K562 (cell line): ENCODE measurements around the gene TEX54. TPM values are rescaled to one million over a fixed set of nuclear protein-coding genes. Genes with fewer than 3 reads are reported as not detected.

ENCODE experiments used
- ARID1B ChIP-seq: fragments of 450-650 bp; IDR thresholded peaks from 2 replicates; pipeline ENCODE4 v1.6.1; 2016; ENCODE audit warnings: antibody characterized with exemption, mild to moderate bottlenecking, inconsistent platforms
- ATF1 ChIP-seq, 2 experiments: fragments of 450-650 bp in 1 of 2; IDR thresholded peaks; 2 replicates each; pipeline ENCODE4 v1.6.1; 2016; ENCODE audit warnings: missing compliant biosample characterization in 1 of 2, missing genetic modification characterization in 1 of 2
- CBX1 ChIP-seq: sonication (generic); IDR thresholded peaks from 2 replicates; pipeline ENCODE4 v1.6.1; 2016; ENCODE audit warnings: antibody characterized with exemption, low read depth, mild to moderate bottlenecking
- FOXA3 ChIP-seq, 2 experiments: fragments of 450-650 bp in 1 of 2; sonication (generic) in 1 of 2; formaldehyde crosslinking; IDR thresholded peaks in 1 of 2; conservative IDR thresholded peaks in 1 of 2; 2 replicates each; pipeline versions ENCODE4 v1.4.0 to v1.8.0; 2020 to 2022; ENCODE audit warnings: mild to moderate bottlenecking in 2 of 2, missing genetic modification reagents in 1 of 2
- HEY1 ChIP-seq: fragments of 250-450 bp; sonication (Bioruptor Pico); IDR thresholded peaks from 2 replicates; pipeline ENCODE4 v1.5.0; 2020; ENCODE audit warnings: mild to moderate bottlenecking, moderate library complexity, borderline replicate concordance
- MCM5 ChIP-seq: fragments of 450-650 bp; IDR thresholded peaks from 2 replicates; pipeline ENCODE4 v1.6.1; 2016; ENCODE audit warnings: low read depth
- NFE2L1 ChIP-seq: fragments of 450-650 bp; IDR thresholded peaks from 2 replicates; pipeline ENCODE4 v1.6.1; 2016; ENCODE audit warnings: missing genetic modification characterization, low read depth, mild to moderate bottlenecking, missing compliant biosample characterization, moderate library complexity, borderline replicate concordance
- NUFIP1 ChIP-seq: fragments of 450-650 bp; IDR thresholded peaks from 2 replicates; pipeline ENCODE4 v1.6.1; 2018; ENCODE audit not compliant: partially characterized antibody
- SIN3B ChIP-seq: fragments of 450-650 bp; IDR thresholded peaks from 2 replicates; pipeline ENCODE4 v1.6.1; 2017; ENCODE audit warnings: low read depth, mild to moderate bottlenecking, moderate library complexity
- SMARCB1 ChIP-seq: IDR thresholded peaks from 2 replicates; pipeline ENCODE4 v1.6.1; 2011; ENCODE audit warnings: improper control_type of control experiment, low read depth; ENCODE audit not compliant: insufficient read length
- SNIP1 ChIP-seq: fragments of 450-650 bp; IDR thresholded peaks from 2 replicates; pipeline ENCODE4 v1.7.1; 2017; ENCODE audit warnings: low read depth, mild to moderate bottlenecking
- TAF15 ChIP-seq: fragments of 200-400 bp; formaldehyde crosslinking; IDR thresholded peaks from 2 replicates; pipeline ENCODE4 v1.6.1; 2017; ENCODE audit warnings: mild to moderate bottlenecking, low read depth, low read length, moderate library complexity
- TSC22D4 ChIP-seq: fragments of 450-650 bp; IDR thresholded peaks from 2 replicates; pipeline ENCODE4 v1.6.1; 2016; ENCODE audit warnings: missing genetic modification characterization, missing biosample characterization, control low read depth
- UBTF ChIP-seq, 2 experiments: IDR thresholded peaks; 2 replicates each; pipeline ENCODE4 v1.6.1; 2012; ENCODE audit warnings: improper control_type of control experiment in 2 of 2, low read depth in 2 of 2, low read length in 2 of 2, borderline replicate concordance in 1 of 2
- ZFX ChIP-seq: sonication (generic); formaldehyde crosslinking; IDR thresholded peaks from 2 replicates; pipeline ENCODE4 v1.8.0; 2022; ENCODE audit warnings: mild to moderate bottlenecking, missing genetic modification reagents, moderate library complexity
- ZNF41 ChIP-seq: fragments of 250-450 bp; sonication (Bioruptor Pico); conservative IDR thresholded peaks from 2 replicates; pipeline ENCODE4 v1.4.0; 2020; ENCODE audit warnings: mild to moderate bottlenecking
- ZNF668 ChIP-seq: fragments of 250-450 bp; sonication (Bioruptor Pico); IDR thresholded peaks from 2 replicates; pipeline ENCODE4 v1.8.0; 2022; ENCODE audit warnings: mild to moderate bottlenecking, inconsistent platforms
- ZNF75A ChIP-seq: fragments of 450-650 bp; formaldehyde crosslinking; IDR thresholded peaks from 2 replicates; pipeline ENCODE4 v1.4.0; 2020; ENCODE audit warnings: mild to moderate bottlenecking
- ZNF764 ChIP-seq: fragments of 250-450 bp; sonication (Bioruptor Pico); IDR thresholded peaks from 2 replicates; pipeline ENCODE4 v1.4.0; 2020; ENCODE audit warnings: low read depth, mild to moderate bottlenecking, moderate library complexity
- polyA plus RNA-seq, 8 experiments: library from polyadenylated mRNA; depleted of rRNA in 4 of 8; stranded (reverse) in 5 of 8; unstranded in 3 of 8; fragments of >200 nt; fragmentation: Nextera tagmentation in 2 of 8; fragmentation: Illumina TruSeq in 1 of 8; extraction: Ambion mirVana in 2 of 8; extraction: Trizol in 1 of 8; gene quantifications; 2 replicates each; pipeline versions ENCODE4 v1.2.1 to v1.2.3, GENCODE V29; 2011 to 2014; ENCODE audit warnings: inconsistent platforms in 1 of 8, missing spikeins in 1 of 8
- total RNA-seq, 7 experiments: library from RNA; depleted of rRNA in 6 of 7; stranded (reverse); fragments of >200 nt in 6 of 7; fragmentation: Illumina TruSeq in 2 of 7; extraction: Trizol in 2 of 7; gene quantifications; 2 replicates each; pipeline versions ENCODE4 v1.2.1 to v1.2.3, GENCODE V29; 2011 to 2021; ENCODE audit warnings: low replicate concordance in 1 of 7
- TF ChIP-seq, protein P1 (sequence below): fragments of 250-450 bp; sonication (Bioruptor Pico); IDR thresholded peaks from 2 replicates; pipeline ENCODE4 v1.8.0; 2022; ENCODE audit warnings: inconsistent platforms
- TF ChIP-seq, protein P2 (sequence below): sonication (generic); formaldehyde crosslinking; IDR thresholded peaks from 2 replicates; pipeline ENCODE4 v1.8.1; 2023; ENCODE audit warnings: mild to moderate bottlenecking, missing genetic modification reagents
- TF ChIP-seq, protein P3 (sequence below): sonication (generic); formaldehyde crosslinking; IDR thresholded peaks from 2 replicates; pipeline ENCODE4 v1.8.0; 2022; ENCODE audit warnings: mild to moderate bottlenecking, low read depth, missing genetic modification reagents

Gene TEX54
- total and polyA plus RNA-seq, 9 of the 15 experiments (the other 6 are each of a cell fraction or from before 2014, with no cell fraction given): not detected

DNA sequence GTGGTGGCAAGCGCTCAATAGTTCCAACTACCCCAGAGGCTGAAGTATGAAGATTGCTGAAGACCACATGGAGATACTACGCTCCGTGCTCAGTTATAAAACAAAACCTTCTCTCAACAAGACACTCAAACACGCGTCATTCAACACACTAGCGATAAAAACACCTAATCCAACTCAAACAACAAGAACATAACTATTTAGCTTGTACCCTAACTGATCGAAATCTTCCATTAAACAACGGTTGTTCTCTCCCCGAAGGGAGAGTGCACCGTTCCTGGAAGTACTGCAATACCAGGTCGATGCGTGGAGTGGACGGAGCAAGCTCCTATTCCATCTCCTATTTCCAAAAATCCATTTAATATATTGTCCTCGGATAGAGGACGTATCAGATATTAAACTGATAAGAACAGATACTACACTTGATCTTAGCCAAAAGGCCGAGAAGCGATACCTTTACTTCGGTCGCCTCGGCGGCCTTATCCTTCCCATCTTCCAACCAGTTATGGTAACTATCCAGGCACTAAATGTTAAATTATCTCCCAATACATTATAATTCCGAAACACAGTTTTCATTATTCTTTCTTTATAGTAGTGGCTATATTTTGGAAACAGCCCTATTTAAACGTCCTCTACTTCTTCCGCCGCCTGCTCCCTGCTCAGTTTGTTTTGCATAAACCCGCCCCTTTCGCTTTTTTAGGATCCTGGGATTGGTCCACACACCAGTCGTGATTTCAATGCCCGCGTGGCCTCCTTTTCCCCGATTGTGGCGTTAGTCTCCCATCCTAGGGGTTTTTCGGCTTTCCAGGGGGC is 8.9 kb upstream of the TEX54 start (continued):
- TF ChIP-seq, protein P1, sequence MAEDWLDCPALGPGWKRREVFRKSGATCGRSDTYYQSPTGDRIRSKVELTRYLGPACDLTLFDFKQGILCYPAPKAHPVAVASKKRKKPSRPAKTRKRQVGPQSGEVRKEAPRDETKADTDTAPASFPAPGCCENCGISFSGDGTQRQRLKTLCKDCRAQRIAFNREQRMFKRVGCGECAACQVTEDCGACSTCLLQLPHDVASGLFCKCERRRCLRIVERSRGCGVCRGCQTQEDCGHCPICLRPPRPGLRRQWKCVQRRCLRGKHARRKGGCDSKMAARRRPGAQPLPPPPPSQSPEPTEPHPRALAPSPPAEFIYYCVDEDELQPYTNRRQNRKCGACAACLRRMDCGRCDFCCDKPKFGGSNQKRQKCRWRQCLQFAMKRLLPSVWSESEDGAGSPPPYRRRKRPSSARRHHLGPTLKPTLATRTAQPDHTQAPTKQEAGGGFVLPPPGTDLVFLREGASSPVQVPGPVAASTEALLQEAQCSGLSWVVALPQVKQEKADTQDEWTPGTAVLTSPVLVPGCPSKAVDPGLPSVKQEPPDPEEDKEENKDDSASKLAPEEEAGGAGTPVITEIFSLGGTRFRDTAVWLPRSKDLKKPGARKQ (CRISPR knock-in tag): no peak
- TF ChIP-seq ZNF764 (peak; percentile 98), NUFIP1 (peak; percentile 99), NFE2L1 (tag) (no peak), ZFX (peak; percentile 21; the same call in 1 of the 2 replicates), ARID1B (peak; percentile 84), UBTF (IDR thresholded peaks at IDR 0.05; ENCODE audit: borderline replicate concordance in 1 of 2, low read depth in 2 of 2, low read length in 2 of 2) (no peak), ZNF41 (peak; percentile 97), SNIP1 (peak; percentile 79), TSC22D4 (tag) (no peak), TAF15 (no peak), SMARCB1 (no peak), CBX1 (peak; percentile 100), HEY1 (CRISPR knock-in tag) (peak; percentile 100), ATF1 (CRISPR knock-in tag; IDR thresholded peaks at IDR 0.05) (0 out of 2 replicates have a peak, but pooled peaks have one; percentile 21), ATF1 (tag; IDR thresholded peaks at IDR 0.05) (peak; percentile 87), ZNF75A (peak; percentile 92), MCM5 (no peak), FOXA3 (CRISPR knock-in tag; conservative IDR thresholded peaks at IDR 0.05 in 1 of 2, IDR thresholded peaks at IDR 0.05 in 1 of 2) (peak; percentile 83 to 95), ZNF668 (peak; percentile 89), SIN3B (peak; percentile 35; the same call in 1 of the 2 replicates)
- TF ChIP-seq, protein P2, sequence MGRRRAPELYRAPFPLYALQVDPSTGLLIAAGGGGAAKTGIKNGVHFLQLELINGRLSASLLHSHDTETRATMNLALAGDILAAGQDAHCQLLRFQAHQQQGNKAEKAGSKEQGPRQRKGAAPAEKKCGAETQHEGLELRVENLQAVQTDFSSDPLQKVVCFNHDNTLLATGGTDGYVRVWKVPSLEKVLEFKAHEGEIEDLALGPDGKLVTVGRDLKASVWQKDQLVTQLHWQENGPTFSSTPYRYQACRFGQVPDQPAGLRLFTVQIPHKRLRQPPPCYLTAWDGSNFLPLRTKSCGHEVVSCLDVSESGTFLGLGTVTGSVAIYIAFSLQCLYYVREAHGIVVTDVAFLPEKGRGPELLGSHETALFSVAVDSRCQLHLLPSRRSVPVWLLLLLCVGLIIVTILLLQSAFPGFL (CRISPR knock-in tag): no peak; the same call in 1 of the 2 replicates
- TF ChIP-seq, protein P3, sequence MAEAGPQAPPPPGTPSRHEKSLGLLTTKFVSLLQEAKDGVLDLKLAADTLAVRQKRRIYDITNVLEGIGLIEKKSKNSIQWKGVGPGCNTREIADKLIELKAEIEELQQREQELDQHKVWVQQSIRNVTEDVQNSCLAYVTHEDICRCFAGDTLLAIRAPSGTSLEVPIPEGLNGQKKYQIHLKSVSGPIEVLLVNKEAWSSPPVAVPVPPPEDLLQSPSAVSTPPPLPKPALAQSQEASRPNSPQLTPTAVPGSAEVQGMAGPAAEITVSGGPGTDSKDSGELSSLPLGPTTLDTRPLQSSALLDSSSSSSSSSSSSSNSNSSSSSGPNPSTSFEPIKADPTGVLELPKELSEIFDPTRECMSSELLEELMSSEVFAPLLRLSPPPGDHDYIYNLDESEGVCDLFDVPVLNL (CRISPR knock-in tag): peak; percentile 86
